ENCODE measurements around the gene CTNND1.

The CTNND1 gene

GRCh38 chr11:57762235-57762861, 746 bp downstream of the CTNND1 start:
- DNase-seq (ENCODE audit: low read depth in 2 of 2): no peak

GRCh38 chr11:57763568-57763967, 2.0 kb downstream of the CTNND1 start:
- DNase-seq (ENCODE audit: low read depth in 2 of 2): no peak

- no peak for DNase-seq (ENCODE audit: low read depth in 2 of 2)
These were observed 2.4 kb downstream of the CTNND1 start for GRCh38 chr11:57764021-57764420.

- DNase-seq (ENCODE audit: low read depth in 2 of 2): no peak
These were observed 3.0 kb downstream of the CTNND1 start for GRCh38 chr11:57764566-57764965.

- DNase-seq (ENCODE audit: low read depth in 2 of 2): no peak
These were observed 3.4 kb downstream of the CTNND1 start for GRCh38 chr11:57764972-57765371.

- no peak for DNase-seq (ENCODE audit: low read depth in 2 of 2)
These were observed 9.2 kb downstream of the CTNND1 start for GRCh38 chr11:57770793-57771192.

- no peak for DNase-seq (ENCODE audit: low read depth in 2 of 2)
These were observed 9.8 kb downstream of the CTNND1 start for GRCh38 chr11:57771365-57771764.

- no peak for DNase-seq (ENCODE audit: low read depth in 2 of 2)
These were observed 11.0 kb downstream of the CTNND1 start for GRCh38 chr11:57772562-57772961.

- no peak for DNase-seq (ENCODE audit: low read depth in 2 of 2)
These were observed 11.5 kb downstream of the CTNND1 start for GRCh38 chr11:57773026-57773598.

- DNase-seq (ENCODE audit: low read depth in 2 of 2): no peak
These were observed 13.9 kb downstream of the CTNND1 start for GRCh38 chr11:57775491-57775890.

- no peak for DNase-seq (ENCODE audit: low read depth in 2 of 2)
These were observed 14.5 kb downstream of the CTNND1 start for GRCh38 chr11:57776031-57776521.

GRCh38 chr11:57776577-57777210, 15.1 kb downstream of the CTNND1 start:
- DNase-seq (ENCODE audit: low read depth in 2 of 2): no peak

GRCh38 chr11:57777969-57778317, 16.3 kb downstream of the CTNND1 start:
- DNase-seq (ENCODE audit: low read depth in 2 of 2): no peak

- DNase-seq (ENCODE audit: low read depth in 2 of 2): no peak
These were observed 16.9 kb downstream of the CTNND1 start for GRCh38 chr11:57778318-57779037.

- no peak for DNase-seq (ENCODE audit: low read depth in 2 of 2)
These were observed 17.7 kb downstream of the CTNND1 start for GRCh38 chr11:57779276-57779675.

GRCh38 chr11:57781529-57781943, 19.9 kb downstream of the CTNND1 start:
- DNase-seq (ENCODE audit: low read depth in 2 of 2): no peak

GRCh38 chr11:57785072-57785471, 23.5 kb downstream of the CTNND1 start:
- no peak for DNase-seq (ENCODE audit: low read depth in 2 of 2)

- no peak for DNase-seq (ENCODE audit: low read depth in 2 of 2)
These were observed 24.8 kb downstream of the CTNND1 start for GRCh38 chr11:57786436-57786835.

GRCh38 chr11:57787006-57787604, 25.5 kb downstream of the CTNND1 start:
- no peak for DNase-seq (ENCODE audit: low read depth in 2 of 2)

- no peak for DNase-seq (ENCODE audit: low read depth in 2 of 2)
These were observed 26.5 kb downstream of the CTNND1 start for GRCh38 chr11:57787920-57788702.

- DNase-seq (ENCODE audit: low read depth in 2 of 2): no peak
These were observed 27.1 kb downstream of the CTNND1 start for GRCh38 chr11:57788703-57789088.

Data from stimulated activated CD8-positive, alpha-beta memory T cell treated with anti-CD3 and anti-CD28 coated beads, Interleukin-2, amount 100 ng/mL, for 48 hours (primary cell).